ENCODE measurements around the gene TPRG1L. TPM values are rescaled to one million over a fixed set of nuclear protein-coding genes. Genes with fewer than 3 reads are reported as not detected.
A peak's percentile ranks its signal among the peaks of the same experiment; 100 is the strongest.

The TPRG1L gene
- total RNA-seq, 6 donors from 2014 or later = 16.6 to 48.3 (median 40.2) TPM

- H3K4me1 ChIP-seq = peaks cover 26 to 55% (median 48%) of the 10 kb centered on the region in 4 donors
- ATAC-seq (ENCODE audit: low FRiP score in 2 of 2) = no peak
- no peak for TF ChIP-seq EP300 (IDR thresholded peaks at IDR 0.05)
- no peak for TF ChIP-seq POLR2A (IDR thresholded peaks at IDR 0.05)
- no peak for TF ChIP-seq POLR2AphosphoS5 (IDR thresholded peaks at IDR 0.05)
- no peak for TF ChIP-seq CTCF (IDR thresholded peaks at IDR 0.05)
- 87 to 89% methylated on average over 10 of the region's 10 CpGs for WGBS, 2 donors
- H3K36me3 ChIP-seq = no peaks in the 10 kb centered on the region
- no peaks in the 10 kb centered on the region for H3K27me3 ChIP-seq
- H3K27ac ChIP-seq = no peak overlapping the region
- H3K4me3 ChIP-seq = no peak overlapping the region
- no peak for DNase-seq
- no peaks in the 10 kb centered on the region for H3K9me3 ChIP-seq
These were observed 24.5 kb upstream of the TPRG1L start for GRCh38 chr1:3600354-3600753.

- peak in 1 of 2 donors; percentile 64 for DNase-seq
- Histone ChIP-seq H3K4me1 (peaks cover 26 to 53% (median 47%) of the 10 kb centered on the region in 4 donors), H3K36me3 (no peaks in the 10 kb centered on the region), H3K27ac (peak overlapping the region in 1 of 4 donors; percentile 25), H3K9me3 (no peaks in the 10 kb centered on the region), H3K27me3 (no peaks in the 10 kb centered on the region), H3K4me3 (no peak overlapping the region)
- ATAC-seq (ENCODE audit: low FRiP score in 2 of 2) = no peak
- TF ChIP-seq POLR2A (IDR thresholded peaks at IDR 0.05) (no peak), CTCF (IDR thresholded peaks at IDR 0.05) (no peak), POLR2AphosphoS5 (IDR thresholded peaks at IDR 0.05) (no peak), EP300 (IDR thresholded peaks at IDR 0.05) (no peak)
- WGBS, 2 donors = 62 to 77% methylated on average over 10 to 15 of the region's 16 CpGs
These were observed 23.1 kb upstream of the TPRG1L start for GRCh38 chr1:3601743-3602142.

- WGBS, 2 donors = 93% methylated on average over 15 of the region's 21 CpGs; no CpG with 5 or more reads in 1 of the 2 donors
- Histone ChIP-seq H3K27ac (peak overlapping the region in 1 of 4 donors; percentile 25), H3K27me3 (no peaks in the 10 kb centered on the region), H3K4me3 (no peak overlapping the region), H3K9me3 (no peaks in the 10 kb centered on the region), H3K4me1 (peaks cover 20 to 47% (median 41%) of the 10 kb centered on the region in 4 donors), H3K36me3 (no peaks in the 10 kb centered on the region)
- ATAC-seq (ENCODE audit: low FRiP score in 2 of 2) = no peak
- TF ChIP-seq CTCF (IDR thresholded peaks at IDR 0.05) (no peak), POLR2AphosphoS5 (IDR thresholded peaks at IDR 0.05) (no peak), POLR2A (IDR thresholded peaks at IDR 0.05) (no peak), EP300 (IDR thresholded peaks at IDR 0.05) (no peak)
- peak in 1 of 2 donors; percentile 81 for DNase-seq
These were observed 22.4 kb upstream of the TPRG1L start for GRCh38 chr1:3602375-3602774.

GRCh38 chr1:3603156-3603555 is 21.7 kb upstream of the TPRG1L start:
- 63 to 86% methylated on average over 9 to 11 of the region's 11 CpGs for WGBS, 2 donors
- no peak overlapping the region for H3K27ac ChIP-seq

More at GRCh38 chr1:3603156-3603555, 21.7 kb upstream of the TPRG1L start:
- peak in 1 of 2 donors; percentile 62 for DNase-seq
- TF ChIP-seq EP300 (IDR thresholded peaks at IDR 0.05) (no peak), POLR2A (IDR thresholded peaks at IDR 0.05) (no peak), POLR2AphosphoS5 (IDR thresholded peaks at IDR 0.05) (no peak), CTCF (IDR thresholded peaks at IDR 0.05) (no peak)
- Histone ChIP-seq H3K36me3 (no peaks in the 10 kb centered on the region), H3K4me3 (no peak overlapping the region), H3K27me3 (no peaks in the 10 kb centered on the region), H3K4me1 (peaks cover 13 to 39% (median 33%) of the 10 kb centered on the region in 4 donors), H3K9me3 (no peaks in the 10 kb centered on the region)
- ATAC-seq (ENCODE audit: low FRiP score in 2 of 2) = no peak

Measured in upper lobe of left lung (tissue), 6 donors.